GM06990 (cell line): Measurements from ENCODE around the gene FRMD4A.

Experiments used
- DNase-seq: peaks from one replicate; pipeline ENCODE4 v3.0.0-alpha.2; 2011; ENCODE audit not compliant: insufficient read length; ENCODE audit errors: extremely low read depth
- H3K27me3 ChIP-seq: replicated peaks from 2 replicates; pipeline ENCODE4 v1.6.0; 2011; ENCODE audit warnings: low read length; ENCODE audit not compliant: control insufficient read depth, insufficient read depth
- H3K36me3 ChIP-seq: 2 replicates; pipeline ENCODE4 v1.5.1; 2011; ENCODE audit warnings: low read length; ENCODE audit not compliant: control insufficient read depth, insufficient read depth
- H3K4me3 ChIP-seq: replicated peaks from 2 replicates; pipeline ENCODE4 v1.5.1; 2011; ENCODE audit warnings: low read depth, mild to moderate bottlenecking, control low read depth, low read length
- CTCF ChIP-seq: IDR thresholded peaks from 2 replicates; pipeline ENCODE4 v1.5.1; 2011; ENCODE audit warnings: low read length, control low read depth, mild to moderate bottlenecking, inconsistent platforms; ENCODE audit not compliant: insufficient read depth, poor library complexity, severe bottlenecking

The FRMD4A gene

GRCh38 chr10:14198078-14198477, 132.6 kb downstream of the FRMD4A start:
- DNase-seq, result no peak
- no peak for TF ChIP-seq CTCF
- Histone ChIP-seq H3K27me3 (peaks cover 1% of the 10 kb centered on the region), H3K4me3 (no peak overlapping the region), H3K36me3 (no peaks in the 10 kb centered on the region)

GRCh38 chr10:14196113-14196512, 134.6 kb downstream of the FRMD4A start:
- H3K27me3 ChIP-seq, result peaks cover 1% of the 10 kb centered on the region
- DNase-seq, result no peak
- no peak overlapping the region for H3K4me3 ChIP-seq
- no peak for TF ChIP-seq CTCF
- H3K36me3 ChIP-seq, result no peaks in the 10 kb centered on the region

- peaks cover 1% of the 10 kb centered on the region for H3K27me3 ChIP-seq
- TF ChIP-seq CTCF, result no peak
Observed at GRCh38 chr10:14195433-14195832, 135.3 kb downstream of the FRMD4A start.

GRCh38 chr10:14192746-14193145, 138.0 kb downstream of the FRMD4A start:
- TF ChIP-seq CTCF, result no peak
- H3K27me3 ChIP-seq, result peaks cover 1% of the 10 kb centered on the region; the same call in 1 of the 2 replicates

More at GRCh38 chr10:14195433-14195832, 135.3 kb downstream of the FRMD4A start:
- Histone ChIP-seq H3K4me3 (no peak overlapping the region), H3K36me3 (no peaks in the 10 kb centered on the region)
- no peak for DNase-seq

GRCh38 chr10:14191871-14192270, 138.9 kb downstream of the FRMD4A start:
- H3K27me3 ChIP-seq, result peaks cover 1% of the 10 kb centered on the region; the same call in 1 of the 2 replicates
- H3K36me3 ChIP-seq, result no peaks in the 10 kb centered on the region
- no peak for DNase-seq
- TF ChIP-seq CTCF, result no peak
- no peak overlapping the region for H3K4me3 ChIP-seq

More at GRCh38 chr10:14192746-14193145, 138.0 kb downstream of the FRMD4A start:
- H3K4me3 ChIP-seq, result no peak overlapping the region
- no peaks in the 10 kb centered on the region for H3K36me3 ChIP-seq
- DNase-seq, result no peak

GRCh38 chr10:14191407-14191806, 139.3 kb downstream of the FRMD4A start:
- no peak for TF ChIP-seq CTCF
- no peak overlapping the region for H3K4me3 ChIP-seq

More at GRCh38 chr10:14191407-14191806, 139.3 kb downstream of the FRMD4A start:
- H3K36me3 ChIP-seq, result no peaks in the 10 kb centered on the region
- DNase-seq, result no peak
- peaks cover 1% of the 10 kb centered on the region; the same call in 1 of the 2 replicates for H3K27me3 ChIP-seq
